Panc1 (cell line): ENCODE measurements around the gene SNU13.
"Not testable (repeated sequence)": the region's sequence is repeated elsewhere in the genome, so short reads cannot be mapped to it uniquely, and the experiment has no call there.

Experiments
- POLR2AphosphoS5 ChIP-seq: IDR thresholded peaks from 2 replicates; pipeline ENCODE4 v1.6.1; 2012; ENCODE audit warnings: mild to moderate bottlenecking, low read depth, low read length, moderate library complexity
- TF ChIP-seq, protein P1 (sequence below): fragments of 450-650 bp; IDR thresholded peaks from 2 replicates; pipeline ENCODE4 v1.5.1; 2017; ENCODE audit warnings: mild to moderate bottlenecking
- TF ChIP-seq, protein P2 (sequence below), 2 experiments: IDR thresholded peaks; 2 replicates each; pipeline ENCODE4 v1.6.1; 2011 to 2012; ENCODE audit warnings: low read depth in 2 of 2, control low read depth in 1 of 2, low read length in 1 of 2, mild to moderate bottlenecking in 1 of 2, moderate library complexity in 1 of 2; ENCODE audit not compliant: insufficient read depth in 1 of 2

DNA sequence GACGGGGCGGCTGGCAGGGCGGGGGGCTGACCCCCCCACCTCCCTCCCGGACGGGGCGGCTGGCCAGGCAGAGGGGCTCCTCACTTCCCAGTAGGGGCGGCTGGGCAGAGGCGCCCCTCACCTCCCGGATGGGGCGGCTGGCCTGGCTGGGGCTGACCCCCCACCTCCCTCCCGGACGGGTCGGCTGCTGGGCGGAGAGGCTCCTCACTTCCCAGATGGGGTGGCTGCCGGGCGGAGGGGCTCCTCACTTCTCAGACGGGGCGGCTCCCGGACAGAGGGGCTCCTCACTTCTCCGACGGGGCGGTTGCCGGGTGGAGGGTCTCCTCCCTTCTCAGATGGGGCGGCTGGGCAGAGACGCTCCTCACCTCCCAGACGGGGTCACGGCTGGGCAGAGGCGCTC, 57.6 kb downstream of the SNU13 start:
- TF ChIP-seq, protein P1, sequence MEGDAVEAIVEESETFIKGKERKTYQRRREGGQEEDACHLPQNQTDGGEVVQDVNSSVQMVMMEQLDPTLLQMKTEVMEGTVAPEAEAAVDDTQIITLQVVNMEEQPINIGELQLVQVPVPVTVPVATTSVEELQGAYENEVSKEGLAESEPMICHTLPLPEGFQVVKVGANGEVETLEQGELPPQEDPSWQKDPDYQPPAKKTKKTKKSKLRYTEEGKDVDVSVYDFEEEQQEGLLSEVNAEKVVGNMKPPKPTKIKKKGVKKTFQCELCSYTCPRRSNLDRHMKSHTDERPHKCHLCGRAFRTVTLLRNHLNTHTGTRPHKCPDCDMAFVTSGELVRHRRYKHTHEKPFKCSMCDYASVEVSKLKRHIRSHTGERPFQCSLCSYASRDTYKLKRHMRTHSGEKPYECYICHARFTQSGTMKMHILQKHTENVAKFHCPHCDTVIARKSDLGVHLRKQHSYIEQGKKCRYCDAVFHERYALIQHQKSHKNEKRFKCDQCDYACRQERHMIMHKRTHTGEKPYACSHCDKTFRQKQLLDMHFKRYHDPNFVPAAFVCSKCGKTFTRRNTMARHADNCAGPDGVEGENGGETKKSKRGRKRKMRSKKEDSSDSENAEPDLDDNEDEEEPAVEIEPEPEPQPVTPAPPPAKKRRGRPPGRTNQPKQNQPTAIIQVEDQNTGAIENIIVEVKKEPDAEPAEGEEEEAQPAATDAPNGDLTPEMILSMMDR: not testable (repeated sequence)
- TF ChIP-seq, protein P2, sequence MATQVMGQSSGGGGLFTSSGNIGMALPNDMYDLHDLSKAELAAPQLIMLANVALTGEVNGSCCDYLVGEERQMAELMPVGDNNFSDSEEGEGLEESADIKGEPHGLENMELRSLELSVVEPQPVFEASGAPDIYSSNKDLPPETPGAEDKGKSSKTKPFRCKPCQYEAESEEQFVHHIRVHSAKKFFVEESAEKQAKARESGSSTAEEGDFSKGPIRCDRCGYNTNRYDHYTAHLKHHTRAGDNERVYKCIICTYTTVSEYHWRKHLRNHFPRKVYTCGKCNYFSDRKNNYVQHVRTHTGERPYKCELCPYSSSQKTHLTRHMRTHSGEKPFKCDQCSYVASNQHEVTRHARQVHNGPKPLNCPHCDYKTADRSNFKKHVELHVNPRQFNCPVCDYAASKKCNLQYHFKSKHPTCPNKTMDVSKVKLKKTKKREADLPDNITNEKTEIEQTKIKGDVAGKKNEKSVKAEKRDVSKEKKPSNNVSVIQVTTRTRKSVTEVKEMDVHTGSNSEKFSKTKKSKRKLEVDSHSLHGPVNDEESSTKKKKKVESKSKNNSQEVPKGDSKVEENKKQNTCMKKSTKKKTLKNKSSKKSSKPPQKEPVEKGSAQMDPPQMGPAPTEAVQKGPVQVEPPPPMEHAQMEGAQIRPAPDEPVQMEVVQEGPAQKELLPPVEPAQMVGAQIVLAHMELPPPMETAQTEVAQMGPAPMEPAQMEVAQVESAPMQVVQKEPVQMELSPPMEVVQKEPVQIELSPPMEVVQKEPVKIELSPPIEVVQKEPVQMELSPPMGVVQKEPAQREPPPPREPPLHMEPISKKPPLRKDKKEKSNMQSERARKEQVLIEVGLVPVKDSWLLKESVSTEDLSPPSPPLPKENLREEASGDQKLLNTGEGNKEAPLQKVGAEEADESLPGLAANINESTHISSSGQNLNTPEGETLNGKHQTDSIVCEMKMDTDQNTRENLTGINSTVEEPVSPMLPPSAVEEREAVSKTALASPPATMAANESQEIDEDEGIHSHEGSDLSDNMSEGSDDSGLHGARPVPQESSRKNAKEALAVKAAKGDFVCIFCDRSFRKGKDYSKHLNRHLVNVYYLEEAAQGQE (IDR thresholded peaks at IDR 0.05; ENCODE audit: insufficient read depth in 1 of 2, low read depth in 2 of 2, low read length in 1 of 2): not testable (repeated sequence)
- not testable (repeated sequence) for TF ChIP-seq POLR2AphosphoS5
